AG09319 (cell line): ENCODE results near the gene TAF1C.

Experiments
- DNase-seq: peaks from one replicate; pipeline ENCODE4 v3.0.0-alpha.2; 2010; ENCODE audit warnings: low read depth; ENCODE audit errors: extremely low read depth
- CTCF ChIP-seq: IDR thresholded peaks from 2 replicates; pipeline ENCODE4 v1.5.1; 2011; ENCODE audit warnings: low read depth, mild to moderate bottlenecking, inconsistent platforms, low read length, moderate library complexity

The TAF1C gene

DNA sequence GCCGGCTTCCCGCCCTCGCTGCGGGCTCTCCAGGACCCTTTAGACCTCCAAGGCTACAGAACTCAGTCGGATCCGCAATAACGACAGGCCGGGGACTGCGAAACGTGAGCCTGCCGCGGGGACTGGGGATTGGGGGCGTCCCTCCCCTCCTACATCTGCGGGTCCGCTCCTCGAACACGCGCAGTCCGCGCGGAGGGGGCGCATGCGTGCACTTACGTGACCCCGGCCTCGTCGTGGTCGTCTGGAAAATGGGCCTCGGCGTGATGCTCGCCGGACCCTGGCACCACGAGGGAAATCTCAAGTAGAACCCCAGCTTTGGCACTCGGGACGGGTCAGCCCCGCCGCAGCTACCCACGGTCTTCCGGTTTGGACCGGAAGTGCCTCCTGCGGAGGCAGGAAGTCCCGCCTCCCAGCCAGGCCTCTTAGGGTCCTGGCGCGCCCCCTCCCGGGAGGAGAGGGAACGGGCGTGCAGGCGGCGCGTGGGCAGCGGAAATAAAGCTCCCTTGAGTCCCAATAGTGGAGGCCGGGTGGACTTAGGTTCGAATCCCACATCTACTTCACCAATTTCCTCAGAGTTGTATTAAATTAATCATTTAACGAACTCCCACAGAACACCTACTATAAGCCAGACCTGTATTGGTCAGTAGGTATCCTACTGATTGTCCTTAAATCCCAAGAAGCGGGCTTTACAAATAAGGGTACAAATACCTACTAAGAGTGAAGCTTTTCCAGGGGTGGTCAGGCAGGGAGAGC, at the start of gene TAF1C:
Gene TAF1C (minus strand): TSS at position 373 of the 753 bp plus-strand sequence. CDS start 2,069 bp downstream, outside the sequence.
- peak; percentile 90 for DNase-seq
- peak; percentile 93 for TF ChIP-seq CTCF

- DNase-seq = no peak
- TF ChIP-seq CTCF = no peak
Observed at GRCh38 chr16:84234321-84235241, 47.7 kb upstream of the TAF1C start.

DNA sequence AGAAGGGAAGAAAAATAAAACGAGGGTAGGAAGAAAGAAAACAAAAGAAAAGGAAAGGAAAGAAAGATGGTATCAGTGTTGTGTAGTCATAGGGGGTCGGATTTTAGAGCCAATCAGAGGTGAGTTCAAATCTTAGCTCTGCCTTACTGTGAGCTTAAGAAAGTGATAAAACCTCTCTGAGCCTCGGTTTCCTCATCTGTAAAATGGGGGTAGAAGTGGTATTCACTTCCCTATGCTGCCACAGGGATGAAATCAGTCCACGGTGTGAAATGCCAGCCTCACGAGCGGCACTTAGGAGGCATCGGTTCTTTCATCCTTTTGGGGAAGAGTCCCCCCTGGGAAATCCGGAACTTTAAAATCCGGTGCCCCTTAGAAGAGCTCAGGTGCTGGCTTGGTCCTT, 46.9 kb upstream of the TAF1C start:
- no peak for DNase-seq
- no peak for TF ChIP-seq CTCF

DNA sequence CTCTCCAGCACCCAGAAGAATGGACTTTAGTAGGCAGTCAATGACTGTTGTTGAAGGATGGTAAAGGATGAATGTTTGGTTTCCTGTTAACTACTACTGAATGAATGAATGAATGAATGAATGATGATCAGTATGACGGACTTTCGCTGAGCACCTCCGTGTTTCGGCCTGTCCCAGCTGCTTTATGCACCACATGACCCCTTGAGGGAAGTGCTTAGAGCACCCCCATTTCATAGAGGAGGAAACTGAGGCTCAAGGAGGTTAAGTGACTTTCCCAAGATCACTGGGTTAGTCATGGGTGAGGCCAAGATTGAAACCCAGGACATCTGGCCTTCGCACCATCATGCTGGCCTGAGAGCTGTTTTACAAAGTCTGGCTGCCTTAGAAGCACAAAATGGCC, 46.1 kb upstream of the TAF1C start:
- TF ChIP-seq CTCF = no peak

GRCh38 chr16:84232060-84232459, 45.2 kb upstream of the TAF1C start:
- DNase-seq = no peak
- no peak for TF ChIP-seq CTCF

More for the DNA sequence above, 46.1 kb upstream of the TAF1C start:
- no peak for DNase-seq

GRCh38 chr16:84229471-84229870, 42.6 kb upstream of the TAF1C start:
- DNase-seq = no peak
- no peak for TF ChIP-seq CTCF
